Calu3 (cell line): Measurements from ENCODE around the gene ZBTB12. TPM values are rescaled to one million over a fixed set of nuclear protein-coding genes. Genes with fewer than 3 reads are reported as not detected.
A peak's percentile ranks its signal among the peaks of the same experiment; 100 is the strongest.

Experiments used
- BruUV-seq: library from RNA; stranded (reverse); fragments of 400-500 nt; replicated peaks from 2 replicates; lab custom pipeline; 2021; lab: Mats Ljungman, UMichigan
- CTCF ChIA-PET: fragments of 300-600 bp; sonication (Branson Sonifier 250); formaldehyde crosslinking; loops from one replicate; lab custom pipeline; 2022; ENCODE audit warnings: antibody characterized with exemption; lab: Charles Lee
- DNase-seq: peaks from one replicate; pipeline ENCODE4 v3.0.0; 2022
- H3K27ac Mint-ChIP-seq: one replicate; pipeline ENCODE4 v1.8.0; 2022; ENCODE audit warnings: mixed read lengths; ENCODE audit not compliant: unreplicated experiment
- H3K27me3 Mint-ChIP-seq: one replicate; pipeline ENCODE4 v1.8.0; 2022; ENCODE audit warnings: mixed read lengths; ENCODE audit not compliant: unreplicated experiment
- H3K36me3 Mint-ChIP-seq: one replicate; pipeline ENCODE4 v1.8.0; 2022; ENCODE audit warnings: mild to moderate bottlenecking, moderate library complexity, mixed read lengths; ENCODE audit not compliant: insufficient read depth, unreplicated experiment
- H3K4me1 Mint-ChIP-seq: one replicate; pipeline ENCODE4 v1.8.0; 2022; ENCODE audit warnings: mild to moderate bottlenecking, low read depth, mixed read lengths; ENCODE audit not compliant: unreplicated experiment
- H3K4me3 Mint-ChIP-seq: one replicate; pipeline ENCODE4 v1.8.0; 2022; ENCODE audit warnings: mild to moderate bottlenecking, low read depth, moderate library complexity, mixed read lengths; ENCODE audit not compliant: unreplicated experiment
- H3K9me3 Mint-ChIP-seq: one replicate; pipeline ENCODE4 v1.8.0; 2022; ENCODE audit warnings: low read depth, mixed read lengths; ENCODE audit not compliant: unreplicated experiment
- intact Hi-C: fragments of 100-400 bp; cut with micrococcal nuclease; formaldehyde crosslinking; loops from one replicate; pipeline ENCODE4 v1.10.0; 2022; ENCODE audit not compliant: unreplicated experiment
- total RNA-seq: library from RNA; stranded (reverse); gene quantifications from 2 replicates; pipeline ENCODE4 v1.2.3, GENCODE V29; 2022
- TF ChIP-seq, protein P1 (sequence below): fragments of 200-600 bp; IDR thresholded peaks from one replicate; pipeline ENCODE4 v1.8.0; 2022; ENCODE audit warnings: antibody characterized with exemption; ENCODE audit not compliant: unreplicated experiment

The ZBTB12 gene
- total RNA-seq, 1 experiment from 2014 or later: 28.1 TPM

DNA sequence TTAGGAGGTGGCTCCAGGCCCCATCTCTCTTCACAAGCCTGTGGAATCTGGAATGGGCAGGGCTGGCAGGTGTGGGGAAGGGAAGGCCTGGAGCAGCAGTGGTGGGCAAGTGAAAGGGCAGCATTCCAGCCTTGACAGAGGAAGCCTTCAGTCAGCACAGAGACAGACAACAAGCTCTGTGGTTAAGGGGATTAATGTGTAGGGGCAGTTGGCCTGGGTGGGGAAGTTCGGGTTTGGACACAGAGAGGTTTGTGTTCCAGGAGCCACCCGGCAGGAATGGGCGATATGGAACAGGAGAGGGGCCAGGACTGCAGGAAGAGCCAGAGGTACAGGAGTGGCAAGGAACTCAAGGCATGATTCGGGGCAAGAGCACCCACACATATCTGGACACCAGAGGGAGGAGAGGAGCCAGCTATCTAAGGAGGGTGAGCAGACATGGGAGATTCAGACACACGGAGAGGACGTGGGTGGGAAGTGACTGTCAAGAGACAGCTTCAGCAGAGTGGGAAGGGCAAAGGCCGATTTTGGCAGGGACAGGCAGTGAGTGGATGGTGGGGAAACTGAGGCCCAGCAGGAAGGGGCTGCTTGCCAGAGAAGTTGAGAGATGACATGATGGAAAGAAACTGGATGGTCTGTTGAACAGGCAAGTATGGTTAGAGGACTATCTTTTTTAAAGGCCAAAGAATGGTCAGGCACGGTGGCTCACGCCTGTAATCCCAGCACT, 20.6 kb downstream of the ZBTB12 start:
- Mint-ChIP-seq H3K27ac (peak overlapping the region; percentile 5), H3K27me3 (no peaks in the 10 kb centered on the region), H3K4me1 (peaks cover 41% of the 10 kb centered on the region), H3K36me3 (peaks cover 87% of the 10 kb centered on the region), H3K4me3 (no peak overlapping the region), H3K9me3 (no peaks in the 10 kb centered on the region)
- CTCF ChIA-PET: interaction anchor here (0.7 kb wide), 2 partner anchors 70 to 159 kb away, joined by 4 to 6 read pairs; no protein-coding TSS in a partner anchor
- DNase-seq: no peak
- intact Hi-C loops: no loop called here
- no TSS peak for BruUV-seq
- TF ChIP-seq, protein P1, sequence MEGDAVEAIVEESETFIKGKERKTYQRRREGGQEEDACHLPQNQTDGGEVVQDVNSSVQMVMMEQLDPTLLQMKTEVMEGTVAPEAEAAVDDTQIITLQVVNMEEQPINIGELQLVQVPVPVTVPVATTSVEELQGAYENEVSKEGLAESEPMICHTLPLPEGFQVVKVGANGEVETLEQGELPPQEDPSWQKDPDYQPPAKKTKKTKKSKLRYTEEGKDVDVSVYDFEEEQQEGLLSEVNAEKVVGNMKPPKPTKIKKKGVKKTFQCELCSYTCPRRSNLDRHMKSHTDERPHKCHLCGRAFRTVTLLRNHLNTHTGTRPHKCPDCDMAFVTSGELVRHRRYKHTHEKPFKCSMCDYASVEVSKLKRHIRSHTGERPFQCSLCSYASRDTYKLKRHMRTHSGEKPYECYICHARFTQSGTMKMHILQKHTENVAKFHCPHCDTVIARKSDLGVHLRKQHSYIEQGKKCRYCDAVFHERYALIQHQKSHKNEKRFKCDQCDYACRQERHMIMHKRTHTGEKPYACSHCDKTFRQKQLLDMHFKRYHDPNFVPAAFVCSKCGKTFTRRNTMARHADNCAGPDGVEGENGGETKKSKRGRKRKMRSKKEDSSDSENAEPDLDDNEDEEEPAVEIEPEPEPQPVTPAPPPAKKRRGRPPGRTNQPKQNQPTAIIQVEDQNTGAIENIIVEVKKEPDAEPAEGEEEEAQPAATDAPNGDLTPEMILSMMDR: no peak

- intact Hi-C loops: no loop called here
- no peaks in the 10 kb centered on the region for H3K27me3 Mint-ChIP-seq
- TF ChIP-seq, protein P1: no peak
- H3K27ac Mint-ChIP-seq: peak overlapping the region; percentile 5
- no peaks in the 10 kb centered on the region for H3K9me3 Mint-ChIP-seq
- CTCF ChIA-PET: no interaction called here
- no peak for DNase-seq
- peaks cover 85% of the 10 kb centered on the region for H3K36me3 Mint-ChIP-seq
- peaks cover 48% of the 10 kb centered on the region for H3K4me1 Mint-ChIP-seq
- BruUV-seq: no TSS peak
- H3K4me3 Mint-ChIP-seq: no peak overlapping the region
These were observed 21.3 kb downstream of the ZBTB12 start for GRCh38 chr6:31880616-31881015.

DNA sequence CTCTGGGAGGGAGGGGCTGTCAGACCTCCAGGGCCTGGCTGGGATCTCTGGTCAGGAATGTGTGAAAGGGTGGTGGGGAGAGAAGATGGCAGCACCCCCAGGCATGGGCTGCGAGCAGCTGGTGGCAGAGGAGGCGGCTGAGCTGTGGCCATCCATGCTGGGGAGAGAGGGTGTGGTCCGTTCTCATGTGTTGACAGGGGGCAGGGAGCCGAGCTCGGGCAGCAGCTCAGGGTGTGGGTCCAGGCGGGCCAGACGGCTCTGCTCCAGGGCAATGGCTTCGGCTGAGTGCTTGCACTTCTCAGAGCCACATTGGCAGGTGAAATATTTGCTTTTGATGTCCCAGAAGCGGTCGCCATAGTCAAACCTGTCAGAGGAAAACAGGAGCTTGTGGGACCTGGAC, 22.0 kb downstream of the ZBTB12 start:
- no peak for DNase-seq
- CTCF ChIA-PET: no interaction called here
- Mint-ChIP-seq H3K9me3 (no peaks in the 10 kb centered on the region), H3K27ac (peak overlapping the region; percentile 89), H3K36me3 (peaks cover 84% of the 10 kb centered on the region), H3K4me3 (peak overlapping the region; percentile 88), H3K27me3 (no peaks in the 10 kb centered on the region), H3K4me1 (peaks cover 49% of the 10 kb centered on the region)
- intact Hi-C loops: no loop called here
- TF ChIP-seq, protein P1: no peak
- TSS peak; percentile 6 for BruUV-seq

DNA sequence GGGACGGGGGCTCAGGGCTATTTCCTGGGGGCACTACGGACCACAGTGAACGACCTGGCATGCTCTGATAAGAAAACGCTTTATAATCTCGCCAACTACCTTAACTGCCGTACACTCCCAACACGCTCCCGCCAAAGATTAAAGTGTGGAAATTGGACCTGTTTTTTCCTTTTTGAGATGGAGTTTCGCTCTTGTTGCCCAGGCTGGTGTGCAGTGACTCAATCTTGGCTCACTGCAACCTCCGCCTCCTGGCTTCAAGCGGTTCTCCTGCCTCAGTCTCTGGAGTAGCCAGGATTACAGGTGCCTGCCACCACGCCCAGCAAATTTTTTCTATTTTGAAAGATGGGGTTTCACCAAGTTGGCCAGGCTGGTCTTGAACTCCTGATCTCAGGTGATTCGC, 22.7 kb downstream of the ZBTB12 start:
- H3K27me3 Mint-ChIP-seq: no peaks in the 10 kb centered on the region
- BruUV-seq: TSS peak; percentile 92

More for the DNA sequence above, 22.7 kb downstream of the ZBTB12 start:
- DNase-seq: peak; percentile 28
- H3K4me3 Mint-ChIP-seq: peak overlapping the region; percentile 88
- CTCF ChIA-PET: interaction anchor here (0.5 to 1.1 kb wide), 3 partner anchors 8 to 80 kb away, joined by 3 read pairs; partner anchors contain the start of genes CFB, NELFE and SKIC2
- peaks cover 49% of the 10 kb centered on the region for H3K4me1 Mint-ChIP-seq
- intact Hi-C loops: no loop called here
- H3K36me3 Mint-ChIP-seq: peaks cover 86% of the 10 kb centered on the region
- H3K9me3 Mint-ChIP-seq: no peaks in the 10 kb centered on the region
- H3K27ac Mint-ChIP-seq: peak overlapping the region; percentile 89
- TF ChIP-seq, protein P1: no peak
